Head of caudate nucleus (tissue), 42 donors: Measurements from ENCODE around the gene UBE4B.
A peak's percentile ranks its signal among the peaks of the same experiment; 100 is the strongest.
"Not testable (repeated sequence)": the region's sequence is repeated elsewhere in the genome, so short reads cannot be mapped to it uniquely, and the experiment has no call there.

Source experiments
- DNase-seq, 42 donors: peaks; one replicate each; pipeline versions ENCODE4 v3.0.0 to v3.0.0-alpha.2; 2020 to 2021; ENCODE audit warnings: mixed read lengths in 7 of 42
- intact Hi-C: fragments of 100-400 bp; cut with DNase I; formaldehyde crosslinking; loops from one replicate; pipeline ENCODE4 v1.15.0; 2022

The UBE4B gene

GRCh38 chr1:10028956-10029500, 3.7 kb upstream of the UBE4B start:
- DNase-seq, intact Hi-C loops: not testable (repeated sequence)

GRCh38 chr1:10031461-10031860, 1.3 kb upstream of the UBE4B start:
- intact Hi-C loops = loop anchor here (5.0 to 10.0 kb wide), 2 partner anchors 84 to 113 kb away; no protein-coding TSS in a partner anchor
- no peak for DNase-seq

GRCh38 chr1:10033359-10033845, 644 bp downstream of the UBE4B start:
- DNase-seq = peak in 20 of 42 donors; percentile 8 to 56 (median 24)
- intact Hi-C loops = loop anchor here (5.0 to 10.0 kb wide), 2 partner anchors 86 to 111 kb away; no protein-coding TSS in a partner anchor

- intact Hi-C loops = no loop called here
- no peak for DNase-seq
Observed at GRCh38 chr1:10042746-10043145, 10.0 kb downstream of the UBE4B start.

- no peak for DNase-seq
- intact Hi-C loops = no loop called here
Observed at GRCh38 chr1:10045480-10046355, 13.0 kb downstream of the UBE4B start.

GRCh38 chr1:10046356-10047085, 13.8 kb downstream of the UBE4B start:
- peak in 5 of 42 donors; percentile 22 to 48 (median 41) for DNase-seq
- intact Hi-C loops = no loop called here

GRCh38 chr1:10048601-10049000, 15.8 kb downstream of the UBE4B start:
- DNase-seq = no peak
- intact Hi-C loops = no loop called here

GRCh38 chr1:10050611-10051010, 17.9 kb downstream of the UBE4B start:
- DNase-seq = peak in 1 of 42 donors; percentile 34
- intact Hi-C loops = no loop called here

- DNase-seq = no peak
Observed at GRCh38 chr1:10051656-10052055, 18.9 kb downstream of the UBE4B start.

GRCh38 chr1:10052347-10052746, 19.6 kb downstream of the UBE4B start:
- intact Hi-C loops = no loop called here
- DNase-seq = peak in 1 of 42 donors; percentile 15

More at GRCh38 chr1:10051656-10052055, 18.9 kb downstream of the UBE4B start:
- intact Hi-C loops = no loop called here

GRCh38 chr1:10054465-10054864, 21.7 kb downstream of the UBE4B start:
- peak in 16 of 42 donors; percentile 25 to 83 (median 48) for DNase-seq
- intact Hi-C loops = no loop called here

- DNase-seq = peak in 2 of 42 donors; percentile 12 to 34
Observed at GRCh38 chr1:10056599-10056987, 23.8 kb downstream of the UBE4B start.

GRCh38 chr1:10057343-10057742, 24.6 kb downstream of the UBE4B start:
- intact Hi-C loops = no loop called here
- DNase-seq = peak in 34 of 42 donors; percentile 23 to 85 (median 54)

More at GRCh38 chr1:10056599-10056987, 23.8 kb downstream of the UBE4B start:
- intact Hi-C loops = no loop called here

GRCh38 chr1:10057796-10058195, 25.0 kb downstream of the UBE4B start:
- intact Hi-C loops = no loop called here

GRCh38 chr1:10059342-10059718, 26.6 kb downstream of the UBE4B start:
- intact Hi-C loops = no loop called here
- peak in 1 of 42 donors; percentile 31 for DNase-seq

More at GRCh38 chr1:10057796-10058195, 25.0 kb downstream of the UBE4B start:
- peak in 2 of 42 donors; percentile 14 to 33 for DNase-seq

GRCh38 chr1:10060311-10061100, 27.7 kb downstream of the UBE4B start:
- DNase-seq = peak in 1 of 42 donors; percentile 7
- intact Hi-C loops = no loop called here

GRCh38 chr1:10061276-10061675, 28.5 kb downstream of the UBE4B start:
- intact Hi-C loops = no loop called here
- no peak for DNase-seq

GRCh38 chr1:10063878-10064277, 31.1 kb downstream of the UBE4B start:
- intact Hi-C loops = no loop called here
- DNase-seq = peak in 1 of 42 donors; percentile 14
